KOPT-K1 (cell line): ENCODE data around the gene HUNK.

Source experiments
- H3K27ac ChIP-seq: fragments of 200-600 bp; sonication (generic); 2 replicates; pipeline ENCODE4 v1.5.1; 2016; ENCODE audit warnings: antibody characterized with exemption, mild to moderate bottlenecking, low read depth, low read length; ENCODE audit not compliant: poor library complexity, severe bottlenecking
- H3K36me3 ChIP-seq: fragments of 200-600 bp; sonication (generic); 2 replicates; pipeline ENCODE4 v1.5.1; 2017; ENCODE audit warnings: antibody characterized with exemption, mild to moderate bottlenecking, low read length, moderate library complexity; ENCODE audit not compliant: insufficient read depth
- H3K9me3 ChIP-seq: fragments of 200-600 bp; sonication (generic); 2 replicates; pipeline ENCODE4 v1.5.1; 2017; ENCODE audit warnings: antibody characterized with exemption, low read length, mild to moderate bottlenecking; ENCODE audit not compliant: insufficient read depth, poor library complexity, severe bottlenecking

Gene HUNK

DNA sequence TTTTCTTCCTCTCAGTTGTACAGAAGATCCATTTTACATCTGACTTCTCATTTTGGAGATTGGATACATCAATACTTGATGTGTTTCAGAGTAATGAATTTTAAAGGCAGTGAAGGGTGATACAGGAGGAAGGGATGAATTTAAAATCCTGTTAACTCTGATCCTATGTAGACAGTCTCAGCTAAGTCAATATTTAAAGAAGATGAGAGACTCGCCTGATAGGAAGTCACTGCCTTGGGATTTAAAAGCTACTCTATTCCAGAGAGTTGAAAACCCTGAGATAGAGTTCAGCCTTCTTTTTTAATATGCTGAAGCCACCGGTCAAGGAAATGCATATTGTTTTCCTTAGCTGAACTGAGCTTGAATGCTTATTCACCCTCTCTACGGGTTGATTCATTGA, 42.7 kb downstream of the HUNK start:
- no peaks in the 10 kb centered on the region for H3K36me3 ChIP-seq
- H3K9me3 ChIP-seq = no peaks in the 10 kb centered on the region
- no peak overlapping the region for H3K27ac ChIP-seq

DNA sequence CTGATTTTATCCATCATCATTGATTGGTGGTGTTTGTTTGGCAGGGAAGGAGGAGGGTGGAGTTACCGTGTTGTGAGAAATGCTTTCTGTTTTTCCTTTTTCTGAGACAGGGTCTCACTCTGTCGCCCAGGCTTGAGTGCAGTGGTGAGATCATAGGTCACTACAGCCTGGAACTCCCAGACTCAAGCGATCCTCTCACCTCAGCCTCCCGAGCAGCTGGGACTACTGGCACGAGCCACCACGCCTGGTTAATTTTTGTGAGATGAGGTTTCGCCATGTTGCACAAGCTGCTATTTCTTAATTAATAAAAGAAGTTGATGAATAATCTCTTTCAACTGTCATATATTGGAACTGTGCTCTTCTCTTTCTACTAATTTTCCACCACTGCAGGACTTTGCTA, 44.3 kb downstream of the HUNK start:
- H3K27ac ChIP-seq = no peak overlapping the region
- no peaks in the 10 kb centered on the region for H3K9me3 ChIP-seq
- H3K36me3 ChIP-seq = no peaks in the 10 kb centered on the region

DNA sequence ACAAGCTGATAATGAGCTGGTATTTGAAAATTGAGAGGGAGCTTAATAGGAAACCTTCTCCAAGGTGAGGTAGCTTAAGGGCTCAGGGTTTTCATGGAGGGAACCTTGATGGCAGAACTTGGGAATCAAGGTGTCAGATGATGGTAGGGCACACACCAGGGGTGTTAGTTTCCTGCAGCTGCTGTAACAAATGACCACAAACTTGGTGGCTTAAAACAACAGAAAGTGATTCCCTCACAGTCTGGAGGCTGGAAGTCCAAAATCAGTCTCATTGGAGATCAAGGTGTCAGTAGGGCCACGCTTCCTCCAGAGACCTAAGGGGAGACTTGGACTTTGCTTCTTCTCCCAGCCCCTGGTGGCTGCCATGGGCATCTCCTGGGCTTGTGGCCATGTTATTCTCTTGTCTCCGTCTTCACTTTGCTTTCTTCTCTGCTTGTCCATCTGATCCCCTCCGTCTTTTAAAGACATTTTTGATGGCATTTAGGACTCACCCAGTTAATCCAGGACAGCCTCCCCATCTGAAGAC, 45.5 kb downstream of the HUNK start:
- H3K9me3 ChIP-seq = no peaks in the 10 kb centered on the region
- no peaks in the 10 kb centered on the region for H3K36me3 ChIP-seq
- no peak overlapping the region for H3K27ac ChIP-seq

DNA sequence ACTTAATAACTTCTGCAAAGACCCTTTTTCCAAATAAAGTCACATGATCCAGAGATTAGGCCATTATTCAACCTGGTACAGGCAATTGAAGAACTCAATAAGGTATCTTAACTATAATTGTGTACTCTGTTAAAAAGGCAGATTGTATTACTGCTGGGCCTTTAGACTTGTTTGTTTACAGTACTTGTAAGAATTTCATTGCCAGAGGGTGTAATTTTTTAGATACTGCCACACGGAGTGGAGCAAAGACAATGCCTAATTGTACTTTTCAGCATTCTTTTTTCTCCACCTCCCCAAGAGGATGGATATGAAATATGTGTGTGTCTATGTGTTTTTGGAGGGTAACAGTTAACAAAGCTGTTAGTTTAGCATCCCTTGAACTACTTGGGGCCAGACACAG, 47.5 kb downstream of the HUNK start:
- H3K36me3 ChIP-seq = no peaks in the 10 kb centered on the region
- no peak overlapping the region for H3K27ac ChIP-seq
- H3K9me3 ChIP-seq = no peaks in the 10 kb centered on the region

DNA sequence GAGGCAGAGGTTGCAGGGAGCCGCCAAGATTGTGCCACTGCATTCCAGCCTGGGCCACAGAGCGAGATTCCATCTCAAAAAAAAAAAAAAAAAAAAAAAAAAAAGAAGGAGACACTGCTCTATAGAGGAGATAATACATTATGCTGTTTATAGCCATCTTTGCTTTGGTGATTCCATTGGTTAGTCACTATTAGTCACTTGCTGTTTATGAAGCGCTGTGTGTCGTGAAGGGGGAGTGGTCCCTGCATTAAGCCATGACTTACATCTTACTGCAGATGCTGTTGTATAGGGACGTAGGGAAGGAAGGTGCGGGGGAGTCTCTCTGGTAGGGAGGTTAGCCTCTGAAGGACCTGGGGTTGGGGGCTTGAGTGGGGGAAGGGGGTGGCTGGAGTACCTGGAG, 48.3 kb downstream of the HUNK start:
- Histone ChIP-seq H3K27ac (no peak overlapping the region), H3K36me3 (no peaks in the 10 kb centered on the region), H3K9me3 (no peaks in the 10 kb centered on the region)

DNA sequence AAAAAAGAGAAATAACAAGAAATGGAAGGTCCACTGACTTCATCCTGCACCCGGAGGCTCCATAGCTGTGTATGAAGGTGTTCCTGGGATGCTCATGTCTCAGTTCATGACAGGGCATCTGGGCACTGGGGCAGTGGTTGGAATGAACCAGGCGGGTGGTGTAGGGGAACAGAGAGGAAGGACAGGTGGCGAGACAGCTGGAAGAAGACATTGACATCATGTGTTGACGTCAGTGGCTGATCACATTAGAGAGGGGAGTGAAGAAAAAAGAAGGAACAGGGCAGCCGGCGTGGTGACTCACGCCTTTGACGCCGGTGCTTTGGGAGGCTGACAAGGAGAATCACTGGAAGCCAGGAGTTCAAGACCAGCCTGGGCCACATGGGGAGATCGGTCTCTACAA, 50.1 kb downstream of the HUNK start:
- H3K27ac ChIP-seq = no peak overlapping the region

DNA sequence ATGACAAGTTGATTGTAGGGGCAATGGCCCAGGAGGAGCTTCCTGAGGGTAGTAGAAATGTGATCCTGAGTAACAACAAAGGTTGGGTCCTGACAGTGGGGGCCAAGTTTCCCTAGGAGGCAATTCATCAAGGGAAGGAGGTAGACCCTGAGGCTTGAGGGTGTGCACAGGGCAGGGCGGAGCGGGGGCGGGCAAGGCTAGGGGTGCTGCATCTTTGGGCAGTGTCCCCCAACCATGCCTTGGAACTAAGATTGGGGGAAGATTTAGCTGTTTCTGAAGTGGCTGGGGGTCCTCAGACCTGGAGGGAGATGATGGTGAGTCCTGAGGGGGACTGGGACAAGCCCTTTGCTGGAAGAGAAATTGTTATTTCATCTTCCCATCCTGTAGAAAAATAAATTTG, 50.9 kb downstream of the HUNK start:
- Histone ChIP-seq H3K9me3 (peaks cover 4% of the 10 kb centered on the region), H3K36me3 (no peaks in the 10 kb centered on the region)

More for the DNA sequence above, 50.1 kb downstream of the HUNK start:
- H3K36me3 ChIP-seq = no peaks in the 10 kb centered on the region
- H3K9me3 ChIP-seq = peaks cover 4% of the 10 kb centered on the region

DNA sequence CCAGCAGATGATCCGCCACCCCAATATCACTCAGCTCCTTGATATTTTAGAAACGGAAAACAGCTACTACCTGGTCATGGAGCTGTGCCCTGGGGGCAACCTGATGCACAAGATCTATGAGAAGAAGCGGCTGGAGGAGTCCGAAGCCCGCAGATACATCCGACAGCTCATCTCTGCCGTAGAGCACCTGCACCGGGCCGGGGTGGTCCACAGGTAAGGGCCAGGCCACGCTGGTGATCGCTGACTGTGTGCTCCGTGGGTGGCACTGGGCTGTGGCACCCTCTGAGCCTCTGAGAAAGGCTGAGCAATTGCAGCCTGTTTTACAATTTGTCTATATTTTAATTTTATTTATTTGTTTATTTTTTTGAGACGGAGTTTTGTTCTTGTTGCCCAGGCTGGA, 51.7 kb downstream of the HUNK start:
- Histone ChIP-seq H3K9me3 (peaks cover 4% of the 10 kb centered on the region), H3K27ac (no peak overlapping the region), H3K36me3 (no peaks in the 10 kb centered on the region)

More for the DNA sequence above, 50.9 kb downstream of the HUNK start:
- H3K27ac ChIP-seq = no peak overlapping the region

DNA sequence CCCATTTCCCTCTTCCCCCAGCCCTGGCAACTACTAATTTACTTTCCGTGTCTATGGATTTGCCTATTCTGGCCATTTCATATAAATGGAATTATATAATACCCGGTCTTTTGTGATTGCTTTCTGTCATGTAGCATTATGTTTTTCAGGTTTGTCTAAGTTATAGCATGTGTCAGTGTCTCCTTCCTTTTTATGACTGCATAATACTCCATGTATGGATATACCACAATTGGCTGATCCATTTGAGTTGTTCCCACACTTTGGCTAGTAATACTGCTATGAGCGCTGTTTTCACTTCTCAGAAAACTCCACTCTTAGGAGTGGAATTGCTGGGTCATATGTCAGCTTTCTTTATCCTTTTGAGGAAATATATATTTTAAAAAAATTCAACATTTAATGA, 53.7 kb downstream of the HUNK start:
- H3K36me3 ChIP-seq = no peaks in the 10 kb centered on the region
- H3K9me3 ChIP-seq = peaks cover 4% of the 10 kb centered on the region
- no peak overlapping the region for H3K27ac ChIP-seq

DNA sequence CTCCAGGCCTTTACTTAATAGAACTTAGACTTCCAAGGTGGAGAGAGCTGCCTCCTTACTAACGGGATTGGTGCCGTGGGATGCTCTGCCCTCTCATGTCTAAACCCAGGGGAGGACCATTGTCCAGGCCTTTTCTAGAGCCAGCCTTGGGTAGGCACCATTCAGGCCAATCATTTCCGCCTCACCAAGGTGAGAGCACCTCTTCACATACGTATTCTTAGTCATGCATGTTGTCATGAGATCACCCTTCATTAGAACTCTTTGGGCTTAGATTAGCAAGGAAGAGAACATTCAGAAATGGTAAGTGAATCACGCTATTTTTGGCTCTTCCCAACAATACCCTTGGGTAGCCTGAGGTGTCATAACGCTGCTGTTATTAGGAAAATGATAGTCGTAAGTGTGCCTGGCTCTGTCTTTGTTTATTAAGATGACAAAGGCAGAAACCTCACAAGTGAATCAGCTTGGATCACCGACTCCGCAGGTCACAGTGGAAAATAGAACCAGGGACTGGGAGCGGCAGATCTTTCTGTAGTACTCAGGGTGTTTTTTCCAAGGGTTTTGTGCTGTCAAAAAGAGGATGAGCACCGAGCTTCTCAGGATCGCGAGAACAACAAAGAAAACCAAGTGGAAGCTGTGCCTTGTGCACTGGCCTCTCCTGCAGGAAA, 55.0 kb downstream of the HUNK start:
- Histone ChIP-seq H3K9me3 (peaks cover 4% of the 10 kb centered on the region), H3K27ac (no peak overlapping the region), H3K36me3 (no peaks in the 10 kb centered on the region)

DNA sequence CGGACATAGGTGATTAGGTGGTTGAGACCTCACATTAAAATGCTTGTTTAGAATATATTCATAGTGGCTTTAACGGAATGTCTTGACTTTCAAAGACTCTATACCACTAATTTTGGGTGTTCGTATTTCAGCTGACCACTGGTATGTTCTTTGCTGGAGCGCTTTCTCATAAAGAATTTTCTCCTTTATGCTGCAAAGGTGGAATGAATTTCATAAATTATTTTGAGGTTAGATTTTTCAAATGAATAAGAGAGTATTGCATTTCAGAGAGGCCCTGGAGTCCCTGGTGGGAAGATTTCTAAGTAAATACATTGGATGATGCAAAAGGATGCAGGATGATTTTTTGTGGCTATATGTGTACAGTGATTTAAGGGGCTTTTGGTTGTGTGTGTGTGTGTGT, 55.8 kb downstream of the HUNK start:
- Histone ChIP-seq H3K36me3 (no peaks in the 10 kb centered on the region), H3K27ac (no peak overlapping the region), H3K9me3 (peaks cover 4% of the 10 kb centered on the region)

DNA sequence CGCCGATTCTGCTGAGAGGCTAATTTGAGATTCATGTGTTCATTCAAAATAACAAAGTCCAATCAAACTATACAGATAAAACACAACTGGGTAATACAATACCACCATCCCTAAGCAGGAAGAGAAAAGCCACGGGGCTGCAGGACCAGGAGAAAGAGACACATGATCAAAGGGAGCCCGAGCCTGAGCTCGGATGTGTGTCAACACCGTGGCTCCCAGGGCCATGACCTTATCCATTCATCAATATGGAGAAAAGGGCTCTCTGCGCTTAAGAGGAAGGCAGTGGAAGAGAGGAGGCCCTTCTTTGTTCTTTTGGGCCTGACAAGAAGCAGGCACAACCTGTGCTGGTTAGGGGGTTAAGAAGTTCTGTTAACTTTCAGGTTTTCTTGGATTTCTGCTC, 56.7 kb downstream of the HUNK start:
- Histone ChIP-seq H3K27ac (no peak overlapping the region), H3K9me3 (peaks cover 4% of the 10 kb centered on the region), H3K36me3 (no peaks in the 10 kb centered on the region)

DNA sequence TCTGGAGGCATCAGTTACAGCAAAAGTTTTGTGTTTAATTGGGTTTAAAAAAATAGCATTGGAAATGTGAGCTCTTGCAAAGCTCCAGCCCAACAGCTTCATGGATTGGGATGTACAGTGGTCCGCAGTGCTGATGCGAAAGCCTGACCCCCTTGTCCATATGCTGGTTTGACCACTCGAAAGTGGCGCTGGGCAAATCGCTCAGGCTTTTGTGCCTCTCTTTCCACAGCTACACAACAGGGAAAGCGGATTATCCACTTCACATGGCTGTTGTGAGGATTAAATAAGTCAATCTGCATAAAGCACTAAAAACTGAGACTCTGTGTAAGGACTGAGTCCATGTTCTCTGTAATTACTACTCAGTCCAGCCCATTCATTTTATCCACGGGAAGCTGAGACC, 57.2 kb downstream of the HUNK start:
- Histone ChIP-seq H3K27ac (no peak overlapping the region), H3K9me3 (peaks cover 4% of the 10 kb centered on the region), H3K36me3 (no peaks in the 10 kb centered on the region)

DNA sequence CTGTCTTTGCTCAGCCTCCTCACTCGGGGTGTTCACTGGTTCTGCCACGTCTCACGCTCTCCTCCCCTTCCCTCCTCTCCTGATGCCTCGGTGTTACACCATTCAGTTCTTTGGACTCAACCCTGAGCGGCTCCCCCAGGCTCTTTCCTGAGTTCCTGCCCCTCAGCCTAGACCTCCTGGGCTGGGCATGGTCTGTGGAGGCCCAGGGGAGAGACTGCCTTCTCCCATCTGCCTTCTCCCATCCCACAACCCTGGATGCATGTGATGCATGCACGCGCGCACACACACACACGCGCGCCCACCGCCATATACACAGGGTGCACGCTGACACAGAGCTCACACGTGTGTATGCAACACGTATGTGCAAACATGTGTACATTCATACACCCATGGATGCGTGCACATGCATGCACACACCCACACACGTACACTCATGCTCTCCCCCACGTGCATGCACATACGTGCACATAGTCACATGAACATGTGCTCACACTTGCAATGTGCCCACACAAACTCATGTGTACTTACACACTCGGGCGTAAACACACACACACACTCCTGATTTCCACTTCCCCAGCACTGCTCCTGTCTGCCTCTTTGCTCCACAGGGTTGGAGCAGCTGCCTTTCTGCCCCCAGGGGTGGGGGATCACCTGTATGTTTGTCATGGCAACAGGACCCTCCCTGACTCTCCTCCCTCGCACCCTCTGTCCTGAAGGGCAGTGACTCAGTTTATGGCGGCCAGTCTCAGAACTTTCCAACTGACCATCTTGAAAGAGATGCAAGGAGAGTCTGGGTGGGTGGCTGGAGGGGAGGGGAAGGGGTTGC, 59.0 kb downstream of the HUNK start:
- Histone ChIP-seq H3K9me3 (no peaks in the 10 kb centered on the region), H3K36me3 (no peaks in the 10 kb centered on the region)

DNA sequence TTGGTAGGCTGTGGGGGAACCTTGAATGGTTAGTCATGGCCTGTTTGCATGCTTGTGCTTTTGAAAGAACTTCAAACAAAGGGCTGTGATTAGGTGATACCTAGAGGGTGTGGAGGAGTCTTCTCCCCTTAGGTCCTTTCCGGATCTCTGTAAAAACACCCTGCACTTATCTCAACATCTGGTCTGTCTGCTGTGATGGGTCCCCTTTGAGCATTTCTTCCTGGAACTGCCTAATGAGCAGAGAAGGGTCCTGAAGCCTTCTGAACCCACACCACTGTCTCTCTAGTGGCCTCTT, 59.6 kb downstream of the HUNK start:
- Histone ChIP-seq H3K9me3 (no peaks in the 10 kb centered on the region), H3K36me3 (no peaks in the 10 kb centered on the region), H3K27ac (no peak overlapping the region)

More for the DNA sequence above, 59.0 kb downstream of the HUNK start:
- no peak overlapping the region for H3K27ac ChIP-seq

DNA sequence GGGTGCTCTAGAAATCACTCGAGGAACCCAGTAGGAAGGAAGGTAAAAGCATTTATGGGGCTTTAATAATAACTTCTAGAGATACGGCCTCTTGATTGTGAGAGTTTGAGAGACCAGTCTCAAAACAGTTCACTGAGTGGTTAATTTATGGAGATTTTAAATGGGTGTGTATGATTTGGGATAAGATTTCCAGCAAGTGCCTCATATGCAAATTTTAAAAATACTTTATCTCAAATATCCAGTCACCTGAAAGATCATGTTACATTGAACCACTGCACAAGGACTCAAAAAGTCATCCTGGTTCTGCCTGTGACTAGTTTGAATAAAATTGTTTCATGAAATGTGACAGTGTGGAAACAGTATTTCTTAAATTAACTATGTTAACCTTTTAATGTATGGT, 64.5 kb downstream of the HUNK start:
- H3K27ac ChIP-seq = no peak overlapping the region
- H3K9me3 ChIP-seq = no peaks in the 10 kb centered on the region
- H3K36me3 ChIP-seq = no peaks in the 10 kb centered on the region
